Breast epithelium (tissue), 3 donors: Measurements from ENCODE around the gene ABCC11. TPM values are rescaled to one million over a fixed set of nuclear protein-coding genes. Genes with fewer than 3 reads are reported as not detected.

Source experiments
- total RNA-seq, 3 donors: library from RNA; depleted of rRNA; stranded (reverse); fragments of >200 nt; gene quantifications; one replicate each; pipeline ENCODE4 v1.1.0, GENCODE V29; 2016

The ABCC11 gene
- total RNA-seq, 3 donors from 2014 or later: 0.32 to 31.8 (median 5.4) TPM

Other genes starting within 250 kb of the ABCC11 start
- 1 to 10 TPM in 1 of 3 donors, under 1 TPM in 1, not detected in 1; 0.15 to 1.6 TPM for gene ABCC12, start 91.5 kb downstream of the ABCC11 start, total RNA-seq
- gene LONP2, start 3.2 kb downstream of the ABCC11 start, total RNA-seq: 100 to 1,000 TPM in 1 of 3 donors, 10 to 100 TPM in 2; 66.6 to 106 (median 98.9) TPM
- 10 to 100 TPM; 36.2 to 45.2 (median 44.2) TPM for gene SIAH1, start 137.9 kb upstream of the ABCC11 start, total RNA-seq